Measurements from ENCODE around the gene GGCT.

GGCT gene

GRCh38 chr7:30476459-30477145, 28.0 kb downstream of the GGCT start:
- Histone ChIP-seq H3K4me3 (peak overlapping the region; percentile 74), H3K27ac (peak overlapping the region in 1 of 2 donors; percentile 26)
- DNase-seq (ENCODE audit: low spot score), result no peak
- no peak for TF ChIP-seq CTCF (IDR thresholded peaks at IDR 0.05)

DNA sequence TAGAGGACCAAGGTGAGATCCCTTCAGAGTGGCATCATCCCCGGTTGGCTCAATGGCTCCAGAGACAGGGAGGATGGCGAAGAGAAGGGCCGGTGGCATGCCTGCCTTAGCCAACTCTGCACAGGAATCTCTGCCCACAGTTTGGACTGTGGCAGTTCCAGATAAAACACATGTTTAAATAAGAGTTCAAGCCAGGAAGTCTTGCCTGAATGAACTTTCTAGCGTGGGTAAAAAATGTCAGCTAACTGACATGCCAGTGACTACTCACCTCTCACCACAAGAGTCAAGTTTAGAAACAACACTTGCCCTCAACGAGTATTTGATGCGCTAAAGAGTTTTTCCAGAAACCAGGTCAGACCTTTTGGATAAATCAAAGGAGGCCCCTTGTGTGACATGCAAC, 29.0 kb downstream of the GGCT start:
- no peak for TF ChIP-seq CTCF (IDR thresholded peaks at IDR 0.05)
- DNase-seq (ENCODE audit: low spot score), result no peak
- peak overlapping the region; percentile 29 to 84 for H3K27ac ChIP-seq
- no peak overlapping the region for H3K4me3 ChIP-seq

DNA sequence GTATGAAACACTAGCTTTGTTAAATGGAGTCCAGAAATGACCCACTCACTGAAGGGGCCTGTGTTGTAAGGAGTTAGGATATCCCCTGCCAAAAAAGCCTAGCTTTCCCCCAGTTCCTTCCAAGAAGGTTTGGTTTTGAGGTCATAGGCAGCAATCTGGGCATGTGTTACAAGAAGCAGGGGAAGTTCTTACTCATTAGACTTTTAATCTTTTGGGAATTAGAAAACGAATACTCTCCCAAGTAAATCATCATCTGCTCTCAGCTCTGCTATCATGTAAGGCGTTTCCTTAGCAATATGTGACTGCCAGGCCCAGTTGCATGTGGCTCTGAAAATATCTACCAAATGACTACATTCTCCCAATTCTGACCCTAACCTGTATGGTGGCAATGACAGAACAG, 29.7 kb downstream of the GGCT start:
- DNase-seq (ENCODE audit: low spot score), result no peak
- peak overlapping the region; percentile 29 to 84 for H3K27ac ChIP-seq
- H3K4me3 ChIP-seq, result no peak overlapping the region
- TF ChIP-seq CTCF (IDR thresholded peaks at IDR 0.05), result no peak

DNA sequence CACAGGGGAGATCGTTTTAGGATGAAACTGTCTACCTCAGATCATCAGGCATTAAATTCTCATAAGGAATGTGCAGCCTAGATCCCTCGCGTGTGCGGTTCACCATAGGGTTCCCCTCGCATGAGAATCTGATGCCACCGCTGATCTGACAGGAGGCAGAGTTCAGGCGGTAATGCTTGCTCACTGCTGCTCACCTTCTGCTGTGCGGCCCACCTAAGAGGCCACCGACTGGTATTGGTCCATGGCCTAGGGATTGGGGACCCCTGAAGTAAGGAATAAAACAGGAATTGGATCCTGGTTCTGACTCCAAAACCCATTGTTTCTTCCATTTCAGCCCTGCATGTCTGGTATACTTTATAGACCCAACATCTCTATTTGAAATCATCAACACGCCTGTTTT, 30.1 kb downstream of the GGCT start:
- TF ChIP-seq CTCF (IDR thresholded peaks at IDR 0.05), result no peak
- no peak for DNase-seq (ENCODE audit: low spot score)
- Histone ChIP-seq H3K4me3 (no peak overlapping the region), H3K27ac (peak overlapping the region; percentile 29 to 84)

DNA sequence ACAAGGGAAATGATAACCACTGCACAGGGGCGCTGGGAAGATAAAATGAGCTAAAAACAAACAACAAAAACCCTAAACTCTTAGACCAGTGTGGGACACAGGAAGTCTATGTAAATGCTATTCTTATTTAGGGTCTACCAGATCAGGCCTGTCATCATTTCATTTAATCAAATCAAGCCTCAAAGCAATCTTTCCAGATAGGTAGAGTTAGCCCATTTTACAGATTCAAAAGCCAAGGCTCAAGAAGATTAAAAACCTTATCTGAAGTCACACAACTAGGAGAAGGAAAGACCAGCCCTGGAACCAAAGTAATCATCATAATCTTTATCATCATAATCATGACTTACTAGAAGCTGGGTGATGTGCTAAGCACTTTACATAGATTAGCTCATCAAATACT, 30.7 kb downstream of the GGCT start:
- no peak for TF ChIP-seq CTCF (IDR thresholded peaks at IDR 0.05)
- Histone ChIP-seq H3K4me3 (no peak overlapping the region), H3K27ac (peak overlapping the region; percentile 29 to 84)
- no peak for DNase-seq (ENCODE audit: low spot score)

GRCh38 chr7:30472784-30473775, 31.5 kb downstream of the GGCT start:
- H3K27ac ChIP-seq, result peak overlapping the region; percentile 80 to 84
- no peak overlapping the region for H3K4me3 ChIP-seq
- DNase-seq (ENCODE audit: low spot score), result no peak
- TF ChIP-seq CTCF (IDR thresholded peaks at IDR 0.05), result no peak
